GM20000 (cell line): ENCODE data around the gene CASKIN1.

Experiments used
- DNase-seq: peaks from one replicate; pipeline ENCODE4 v3.0.0; 2012; ENCODE audit warnings: low spot score
- CTCF ChIP-seq: IDR thresholded peaks from 2 replicates; pipeline ENCODE4 v1.5.1; 2012; ENCODE audit warnings: mild to moderate bottlenecking, control low read depth; ENCODE audit errors: extremely low read depth, missing control alignments

The CASKIN1 gene

GRCh38 chr16:2235234-2235651, 38.8 kb upstream of the CASKIN1 start:
- no peak for TF ChIP-seq CTCF
- DNase-seq = no peak

GRCh38 chr16:2234813-2235170, 38.4 kb upstream of the CASKIN1 start:
- no peak for TF ChIP-seq CTCF
- DNase-seq = no peak

- DNase-seq = no peak
Measured at GRCh38 chr16:2233872-2234812, 37.7 kb upstream of the CASKIN1 start.

GRCh38 chr16:2233046-2233775, 36.8 kb upstream of the CASKIN1 start:
- TF ChIP-seq CTCF = no peak
- DNase-seq = no peak

More at GRCh38 chr16:2233872-2234812, 37.7 kb upstream of the CASKIN1 start:
- no peak for TF ChIP-seq CTCF

- no peak for DNase-seq
- no peak for TF ChIP-seq CTCF
Measured at GRCh38 chr16:2232094-2232990, 35.9 kb upstream of the CASKIN1 start.

GRCh38 chr16:2231016-2231931, 34.9 kb upstream of the CASKIN1 start:
- TF ChIP-seq CTCF = no peak
- DNase-seq = no peak
